Ovary (tissue), 9 donors: Measurements from ENCODE around the gene USP4. TPM values are rescaled to one million over a fixed set of nuclear protein-coding genes. Genes with fewer than 3 reads are reported as not detected.
"Not testable (repeated sequence)": the region's sequence is repeated elsewhere in the genome, so short reads cannot be mapped to it uniquely, and the experiment has no call there.

Experiments
- DNase-seq, 5 donors: peaks; one replicate each; pipeline ENCODE4 v3.0.0-alpha.2; 2019 to 2020
- H3K27ac ChIP-seq, 2 donors: fragments of 200-600 bp; one replicate each; pipeline versions ENCODE4 v1.5.1 to v1.8.0; 2019 to 2022
- H3K27me3 ChIP-seq: fragments of 200-600 bp; one replicate; pipeline ENCODE4 v1.8.0; 2022
- H3K36me3 ChIP-seq: fragments of 200-600 bp; sonication (generic); one replicate; pipeline ENCODE4 v1.5.1; 2019
- H3K4me1 ChIP-seq: one replicate; pipeline ENCODE4 v1.8.1; 2013; ENCODE audit warnings: mild to moderate bottlenecking, moderate library complexity; ENCODE audit not compliant: insufficient read depth
- H3K4me3 ChIP-seq: fragments of 200-600 bp; sonication (generic); one replicate; pipeline ENCODE4 v1.5.1; 2017
- H3K9me3 ChIP-seq, 2 donors: fragments of 200-600 bp in 1 of 2; sonication (generic) in 1 of 2; one replicate each; pipeline versions ENCODE4 v1.5.1 to v1.8.1; 2013 to 2019; ENCODE audit warnings: mild to moderate bottlenecking in 1 of 2, moderate library complexity in 1 of 2
- EP300 ChIP-seq: sonication (generic); formaldehyde crosslinking; IDR thresholded peaks from one replicate; pipeline ENCODE4 v1.6.1; 2017; ENCODE audit warnings: antibody characterized with exemption
- POLR2A ChIP-seq: fragments of 450-650 bp; IDR thresholded peaks from one replicate; pipeline ENCODE4 v1.6.1; 2017; ENCODE audit warnings: antibody characterized with exemption, mild to moderate bottlenecking, moderate library complexity
- WGBS, 3 donors: extraction: QIAGEN DNeasy Blood & Tissue Kit in 1 of 3; methylation state at CpG; one replicate each; pipeline versions ENCODE4 v1.1.5 to v1.1.7; 2013 to 2017; 5-methylcytosine and 5-hydroxymethylcytosine counted together
- intact Hi-C, 4 donors: fragments of 100-400 bp; cut with DNase I; formaldehyde crosslinking; loops; one replicate each; pipeline versions ENCODE4 v1.11.0 to v1.15.1; 2022 to 2023
- microRNA-seq, 3 donors: library from miRNA; unstranded; fragments of <30 nt; microRNA quantifications; one replicate each; pipeline versions ENCODE4 to v1.2.0, GENCODE V29; 2019 to 2020
- polyA plus RNA-seq, 2 donors: library from polyadenylated mRNA; stranded (reverse); fragments of 200-250 nt in 1 of 2; fragments of 350-450 nt in 1 of 2; fragmentation: Illumina TruSeq in 1 of 2; extraction: RNeasy Lipid Tissue Mini Kit (QIAGEN cat#74804) in 1 of 2; gene quantifications; one replicate each; pipeline ENCODE4 v1.2.3, GENCODE V29; 2013 to 2014
- small RNA-seq: library from RNA; depleted of rRNA; stranded (forward); fragments of <200 nt; gene quantifications from one replicate; pipeline ENCODE3, GENCODE V24; 2016
- total RNA-seq, 7 donors: library from RNA; depleted of rRNA in 2 of 7; stranded (reverse); fragments of >200 nt in 2 of 7; fragmentation: NEBNext Ultra II Directional in 3 of 7; extraction: Animal tissue kit (Norgen Biotek cat#: 25700) in 3 of 7; gene quantifications; one replicate each; pipeline versions ENCODE4 v1.1.0 to v1.2.4, GENCODE V29; 2016 to 2023
- TF ChIP-seq, protein P1 (sequence below), 3 donors: fragments of 450-650 bp in 2 of 3; fragments of 200-600 bp in 1 of 3; IDR thresholded peaks; one replicate each; pipeline versions ENCODE4 v1.5.1 to v1.8.0; 2016 to 2022; ENCODE audit warnings: antibody characterized with exemption in 3 of 3, mild to moderate bottlenecking in 1 of 3
- donor health status: DM: no; HTN: no; CAD: no; lungs with moderate emphysema.
- donor health status: DM: no; HTN: no; CAD: no.
- donor health status: Bipolar disorder and iron deficiency.
- donor health status: DM: yes; HTN: yes; CAD: no.
- donor health status: DM: no; HTN: no; CAD: no.
- donor health status: DM: yes; HTN: yes; CAD: no.

The USP4 gene
- total and polyA plus RNA-seq, 9 donors: 12.5 to 76.5 (median 52.5) TPM

DNA sequence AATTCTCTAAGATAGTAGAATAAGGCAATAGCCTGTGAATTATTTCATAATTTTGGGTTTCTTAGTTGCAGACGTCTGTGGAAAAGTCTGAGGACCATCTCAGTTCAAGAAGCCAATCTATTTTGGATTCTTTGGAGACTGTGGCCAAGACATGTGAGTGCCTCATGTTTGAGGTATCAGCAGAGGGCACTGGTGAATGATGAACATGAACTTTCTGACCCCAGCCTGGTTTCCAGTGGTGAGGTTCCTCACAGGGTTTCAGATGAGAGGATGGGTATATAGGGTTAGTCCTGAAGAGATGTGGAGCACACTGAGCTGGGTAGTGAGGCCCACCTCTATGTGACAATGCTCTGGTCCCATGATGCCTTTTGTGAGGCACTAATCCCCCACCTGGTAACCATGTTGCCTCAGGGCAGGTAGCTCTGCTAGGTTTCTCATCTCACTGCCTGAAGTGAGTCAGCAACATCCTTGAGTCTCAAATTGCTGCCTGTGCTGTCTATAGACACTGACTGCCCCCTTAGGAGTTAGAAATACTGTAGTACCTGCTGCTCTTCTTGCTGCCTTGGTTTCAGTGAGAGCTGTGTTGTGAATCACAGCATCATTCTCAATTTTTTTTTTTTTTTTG, 95.2 kb downstream of the USP4 start:
- peaks cover 2% of the 10 kb centered on the region for H3K4me1 ChIP-seq
- no peak for DNase-seq
- intact Hi-C loops: no loop called here
- no peaks in the 10 kb centered on the region for H3K36me3 ChIP-seq
- no peaks in the 10 kb centered on the region for H3K9me3 ChIP-seq
- no peak for TF ChIP-seq EP300
- TF ChIP-seq, protein P1, sequence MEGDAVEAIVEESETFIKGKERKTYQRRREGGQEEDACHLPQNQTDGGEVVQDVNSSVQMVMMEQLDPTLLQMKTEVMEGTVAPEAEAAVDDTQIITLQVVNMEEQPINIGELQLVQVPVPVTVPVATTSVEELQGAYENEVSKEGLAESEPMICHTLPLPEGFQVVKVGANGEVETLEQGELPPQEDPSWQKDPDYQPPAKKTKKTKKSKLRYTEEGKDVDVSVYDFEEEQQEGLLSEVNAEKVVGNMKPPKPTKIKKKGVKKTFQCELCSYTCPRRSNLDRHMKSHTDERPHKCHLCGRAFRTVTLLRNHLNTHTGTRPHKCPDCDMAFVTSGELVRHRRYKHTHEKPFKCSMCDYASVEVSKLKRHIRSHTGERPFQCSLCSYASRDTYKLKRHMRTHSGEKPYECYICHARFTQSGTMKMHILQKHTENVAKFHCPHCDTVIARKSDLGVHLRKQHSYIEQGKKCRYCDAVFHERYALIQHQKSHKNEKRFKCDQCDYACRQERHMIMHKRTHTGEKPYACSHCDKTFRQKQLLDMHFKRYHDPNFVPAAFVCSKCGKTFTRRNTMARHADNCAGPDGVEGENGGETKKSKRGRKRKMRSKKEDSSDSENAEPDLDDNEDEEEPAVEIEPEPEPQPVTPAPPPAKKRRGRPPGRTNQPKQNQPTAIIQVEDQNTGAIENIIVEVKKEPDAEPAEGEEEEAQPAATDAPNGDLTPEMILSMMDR (IDR thresholded peaks at IDR 0.05): no peak
- TF ChIP-seq POLR2A: no peak
- WGBS, 3 donors: 51 to 66% (median 55%) methylated on average over 1 of the region's 1 CpG
- no peak overlapping the region for H3K4me3 ChIP-seq
- no peak overlapping the region for H3K27ac ChIP-seq
- H3K27me3 ChIP-seq: no peaks in the 10 kb centered on the region

DNA sequence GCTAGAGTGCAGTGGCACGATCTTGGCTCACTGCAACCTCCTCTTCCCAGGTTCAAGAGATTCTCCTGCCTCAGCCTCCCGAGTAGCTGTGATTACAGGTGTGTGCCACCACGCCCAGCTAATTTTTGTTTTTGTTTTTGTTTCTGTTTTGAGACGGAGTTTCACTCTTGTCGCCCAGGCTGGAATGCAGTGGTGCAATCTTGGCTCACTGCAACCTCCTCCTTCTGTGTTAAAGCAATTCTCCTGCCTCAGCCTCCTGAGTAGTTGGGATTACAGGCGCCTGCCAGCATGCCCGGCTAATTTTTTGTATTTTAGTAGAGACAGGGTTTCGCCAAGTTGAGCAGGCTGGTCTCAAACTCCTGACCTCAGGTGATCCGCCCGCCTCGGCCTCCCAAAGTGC, 99.8 kb downstream of the USP4 start:
- peak overlapping the region in 1 of 2 donors; percentile 82 for H3K27ac ChIP-seq
- intact Hi-C loops, H3K27me3 ChIP-seq, H3K36me3 ChIP-seq, DNase-seq, H3K4me1 ChIP-seq, H3K4me3 ChIP-seq, H3K9me3 ChIP-seq: not testable (repeated sequence)
- 92 to 97% (median 93%) methylated on average over 11 of the region's 11 CpGs for WGBS, 3 donors

DNA sequence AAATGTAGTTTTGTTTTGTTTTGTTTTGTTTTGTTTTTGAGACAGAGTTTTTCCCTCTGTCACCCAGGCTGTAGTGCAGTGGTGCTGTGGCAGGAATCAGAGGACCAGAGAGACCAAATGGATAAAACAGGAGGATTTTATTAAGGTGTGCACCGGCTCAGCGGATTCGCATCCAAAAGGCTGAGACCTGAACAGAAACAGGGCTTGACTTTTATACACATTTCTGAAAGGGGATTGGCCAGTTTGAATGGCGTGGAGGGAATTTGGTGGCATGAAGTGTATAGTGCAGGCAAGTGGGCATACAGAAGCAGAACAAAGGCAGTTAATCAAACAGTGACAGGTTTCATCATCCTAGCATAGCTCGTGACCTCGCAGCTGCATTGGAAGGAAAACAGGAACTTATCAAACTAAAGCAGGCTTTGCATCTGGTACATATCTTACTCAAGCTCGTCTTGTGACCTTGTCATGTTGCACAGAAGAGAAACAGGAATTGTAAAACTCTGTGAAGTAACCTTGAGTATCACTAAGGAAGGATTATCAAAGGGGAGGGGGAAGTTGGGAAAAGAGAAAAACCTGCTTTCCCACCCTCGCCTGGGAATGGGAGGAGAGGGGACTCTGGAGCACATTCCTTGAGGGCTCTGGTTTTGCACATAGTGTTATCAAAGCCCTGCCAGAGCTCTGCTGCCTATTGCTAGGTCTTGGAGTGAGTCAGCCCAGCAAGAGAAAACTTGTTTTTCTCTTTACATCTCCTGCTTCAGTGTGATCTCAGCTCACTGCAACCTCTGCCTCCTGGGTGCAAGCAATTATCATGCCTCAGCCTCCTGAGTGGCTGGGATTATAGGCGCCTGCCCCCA, 101.4 kb downstream of the USP4 start:
- TF ChIP-seq EP300: peak; percentile 57
- TF ChIP-seq POLR2A: no peak
- Histone ChIP-seq H3K9me3 (peaks cover 0 to 3% of the 10 kb centered on the region in 2 donors), H3K4me3 (no peak overlapping the region), H3K27ac (peak overlapping the region in 1 of 2 donors; percentile 82), H3K4me1 (peaks cover 2% of the 10 kb centered on the region), H3K36me3 (no peaks in the 10 kb centered on the region), H3K27me3 (no peaks in the 10 kb centered on the region)
- intact Hi-C loops: loop anchor here in 1 of 4 donors (5.0 kb wide), 1 partner anchor 44 kb away; no protein-coding TSS in a partner anchor
- peak; percentile 54 to 82 (median 65) for DNase-seq
- 32 to 42% (median 35%) methylated on average over 9 of the region's 9 CpGs for WGBS, 3 donors

DNA sequence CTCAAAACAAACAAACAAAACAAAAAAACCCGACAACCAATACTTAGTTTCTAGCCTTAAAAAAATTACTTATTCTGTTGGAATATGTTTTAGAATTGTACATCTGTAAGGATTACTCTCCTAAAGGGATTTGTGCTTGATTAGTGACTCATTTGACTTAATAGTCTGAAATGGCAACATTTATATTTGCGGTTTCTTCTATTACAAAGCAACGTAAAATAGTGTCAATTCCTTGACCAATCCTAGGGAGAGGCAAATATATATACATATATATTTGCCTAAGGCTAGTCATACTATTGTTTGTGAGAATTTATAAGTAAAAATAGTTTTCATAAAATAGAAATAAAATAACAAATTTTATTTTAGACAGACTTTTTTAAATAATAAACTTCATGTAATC, 102.5 kb downstream of the USP4 start:
- WGBS, 3 donors: 70 to 90% (median 72%) methylated on average over 3 of the region's 3 CpGs
- Histone ChIP-seq H3K4me1 (peaks cover 2% of the 10 kb centered on the region), H3K9me3 (peaks cover 0 to 5% of the 10 kb centered on the region in 2 donors), H3K27me3 (no peaks in the 10 kb centered on the region), H3K36me3 (no peaks in the 10 kb centered on the region), H3K4me3 (no peak overlapping the region), H3K27ac (peak overlapping the region in 1 of 2 donors; percentile 9)
- TF ChIP-seq POLR2A (no peak), EP300 (no peak)
- intact Hi-C loops: loop anchor here in 1 of 4 donors (5.0 kb wide), 1 partner anchor 45 kb away; no protein-coding TSS in a partner anchor
- DNase-seq: no peak

DNA sequence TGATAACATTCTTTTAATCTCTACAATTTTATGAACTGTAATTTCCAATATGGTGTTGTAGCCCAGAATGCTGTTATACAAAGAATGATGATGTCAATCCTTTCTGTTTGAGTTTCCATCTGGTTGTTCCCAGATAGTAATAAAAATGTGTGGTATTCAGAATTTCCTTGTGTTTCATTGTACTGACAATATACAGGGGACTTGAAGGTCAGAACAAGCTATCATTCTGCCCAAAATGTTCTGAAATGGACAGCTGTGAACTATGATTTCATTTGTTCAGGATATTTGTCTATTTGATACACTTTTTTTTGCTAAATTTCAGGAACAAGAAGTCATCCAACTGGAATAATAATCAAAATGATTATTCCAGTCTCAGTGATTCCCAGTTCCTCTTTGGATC, 103.6 kb downstream of the USP4 start:
- Histone ChIP-seq H3K27me3 (no peaks in the 10 kb centered on the region), H3K36me3 (no peaks in the 10 kb centered on the region), H3K27ac (peak overlapping the region in 1 of 2 donors; percentile 9), H3K9me3 (peaks cover 0 to 6% of the 10 kb centered on the region in 2 donors), H3K4me1 (peaks cover 2% of the 10 kb centered on the region), H3K4me3 (no peak overlapping the region)
- DNase-seq: no peak
- intact Hi-C loops: loop anchor here in 1 of 4 donors (5.0 kb wide), 1 partner anchor 46 kb away; no protein-coding TSS in a partner anchor
- TF ChIP-seq POLR2A: no peak
- TF ChIP-seq, protein P1 (IDR thresholded peaks at IDR 0.05): no peak
- TF ChIP-seq EP300: no peak

DNA sequence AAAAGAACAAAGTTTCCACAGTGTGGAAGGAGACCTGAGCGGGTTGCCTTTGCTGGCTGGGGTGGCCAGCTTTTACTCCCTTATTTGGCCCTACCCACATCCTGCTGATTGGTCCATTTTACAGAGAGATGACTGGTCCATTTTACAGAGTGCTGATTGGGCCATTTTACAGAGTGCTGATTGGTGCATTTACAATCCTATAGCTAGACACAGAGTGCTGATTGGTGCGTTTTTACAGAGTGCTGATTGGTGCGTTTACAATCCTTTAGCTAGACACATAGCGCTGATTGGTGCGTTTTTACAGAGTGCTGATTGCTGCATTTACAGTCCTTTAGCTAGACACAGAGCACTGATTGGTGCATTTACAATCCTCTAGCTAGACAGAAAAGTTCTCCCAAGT, 111.0 kb downstream of the USP4 start:
- H3K4me1 ChIP-seq, intact Hi-C loops, H3K4me3 ChIP-seq, H3K27me3 ChIP-seq, H3K27ac ChIP-seq, DNase-seq, H3K36me3 ChIP-seq: not testable (repeated sequence)
- 93 to 97% (median 94%) methylated on average over 5 of the region's 5 CpGs for WGBS, 3 donors
- peaks cover 0 to 12% of the 10 kb centered on the region in 2 donors for H3K9me3 ChIP-seq

Small RNA genes lying within 50 kb of the gene (microRNA-seq; reads per million reads assigned to microRNA genes)
- gene MIR4271: 0 reads per million in 3 donors

Small RNA genes lying within 50 kb of the gene (small RNA-seq; reads per million reads assigned to genes)
- not detected for gene AC121247.2
- gene MIR4271: not detected
- gene RF00019: not detected

Other genes with a start within 250 kb of the USP4 start
- 100 to 1,000 TPM in 2 of 7 donors, 10 to 100 TPM in 5; 56.9 to 104 (median 90.4) TPM for gene QRICH1, start 246.0 kb downstream of the USP4 start, total RNA-seq
- gene QRICH1, start 246.0 kb downstream of the USP4 start, polyA plus RNA-seq: 10 to 100 TPM; 46.2 to 78.9 TPM
- 100 to 1,000 TPM; 165 to 271 (median 204) TPM for gene QARS1, start 235.3 kb downstream of the USP4 start, total RNA-seq
- gene QARS1, start 235.3 kb downstream of the USP4 start, polyA plus RNA-seq: 100 to 1,000 TPM; 191 to 293 TPM
- 10 to 100 TPM; 38.3 to 71.4 (median 53.8) TPM for gene USP19, start 219.2 kb downstream of the USP4 start, total RNA-seq
- gene USP19, start 219.2 kb downstream of the USP4 start, polyA plus RNA-seq: 10 to 100 TPM; 21.7 to 33.3 TPM
- 100 to 1,000 TPM; 457 to 681 (median 491) TPM for gene LAMB2, start 207.0 kb downstream of the USP4 start, total RNA-seq
- 100 to 1,000 TPM; 408 to 528 TPM for gene LAMB2, start 207.0 kb downstream of the USP4 start, polyA plus RNA-seq
- gene CCDC71, start 173.7 kb downstream of the USP4 start, total RNA-seq: 10 to 100 TPM; 24.8 to 39.0 (median 32.7) TPM
- gene CCDC71, start 173.7 kb downstream of the USP4 start, polyA plus RNA-seq: 10 to 100 TPM in 1 of 2 donors, 1 to 10 TPM in 1; 6.9 to 30.9 TPM
- gene KLHDC8B, start 168.5 kb downstream of the USP4 start, total RNA-seq: 100 to 1,000 TPM in 5 of 7 donors, 10 to 100 TPM in 2; 67.1 to 244 (median 131) TPM
- gene KLHDC8B, start 168.5 kb downstream of the USP4 start, polyA plus RNA-seq: 100 to 1,000 TPM in 1 of 2 donors, 10 to 100 TPM in 1; 84.6 to 109 TPM
- 10 to 100 TPM in 1 of 7 donors, 1 to 10 TPM in 6; 1.3 to 11.1 (median 6.6) TPM for gene C3orf62, start 62.8 kb downstream of the USP4 start, total RNA-seq
- 1 to 10 TPM; 5.0 to 7.9 TPM for gene C3orf62, start 62.8 kb downstream of the USP4 start, polyA plus RNA-seq
- gene GPX1, start 18.3 kb upstream of the USP4 start, total RNA-seq: 100 to 1,000 TPM; 114 to 207 (median 152) TPM
- gene GPX1, start 18.3 kb upstream of the USP4 start, polyA plus RNA-seq: 100 to 1,000 TPM in 1 of 2 donors, 10 to 100 TPM in 1; 28.1 to 192 TPM
- 100 to 1,000 TPM; 293 to 563 (median 439) TPM for gene RHOA, start 71.9 kb upstream of the USP4 start, total RNA-seq
- gene RHOA, start 71.9 kb upstream of the USP4 start, polyA plus RNA-seq: 100 to 1,000 TPM; 297 to 878 TPM
- gene TCTA, start 72.4 kb upstream of the USP4 start, total RNA-seq: 10 to 100 TPM; 22.4 to 46.6 (median 28.3) TPM
- gene TCTA, start 72.4 kb upstream of the USP4 start, polyA plus RNA-seq: 10 to 100 TPM; 31.2 to 63.0 TPM
- 10 to 100 TPM in 3 of 7 donors, 1 to 10 TPM in 4; 6.4 to 15.0 (median 9.9) TPM for gene AMT, start 82.4 kb upstream of the USP4 start, total RNA-seq
- 10 to 100 TPM; 12.1 to 23.7 TPM for gene AMT, start 82.4 kb upstream of the USP4 start, polyA plus RNA-seq
- 10 to 100 TPM in 5 of 7 donors, 1 to 10 TPM in 2; 4.8 to 23.0 (median 17.2) TPM for gene NICN1, start 89.3 kb upstream of the USP4 start, total RNA-seq
- 10 to 100 TPM; 11.9 to 16.7 TPM for gene NICN1, start 89.3 kb upstream of the USP4 start, polyA plus RNA-seq
- 10 to 100 TPM; 22.1 to 90.7 (median 61.8) TPM for gene DAG1, start 130.2 kb upstream of the USP4 start, total RNA-seq
- 10 to 100 TPM; 35.5 to 43.1 TPM for gene DAG1, start 130.2 kb upstream of the USP4 start, polyA plus RNA-seq
- 1 to 10 TPM in 2 of 7 donors, under 1 TPM in 5; 0.12 to 3.5 (median 0.83) TPM for gene BSN, start 214.4 kb upstream of the USP4 start, total RNA-seq
- gene BSN, start 214.4 kb upstream of the USP4 start, polyA plus RNA-seq: under 1 TPM; 0.13 to 0.41 TPM